Measurements from ENCODE around the gene SPATS2L. TPM values are rescaled to one million over a fixed set of nuclear protein-coding genes. Genes with fewer than 3 reads are reported as not detected.

The SPATS2L gene
- polyA plus RNA-seq, 1 of the 3 experiments (the other 2 are of a cell fraction) = 86.8 TPM

DNA sequence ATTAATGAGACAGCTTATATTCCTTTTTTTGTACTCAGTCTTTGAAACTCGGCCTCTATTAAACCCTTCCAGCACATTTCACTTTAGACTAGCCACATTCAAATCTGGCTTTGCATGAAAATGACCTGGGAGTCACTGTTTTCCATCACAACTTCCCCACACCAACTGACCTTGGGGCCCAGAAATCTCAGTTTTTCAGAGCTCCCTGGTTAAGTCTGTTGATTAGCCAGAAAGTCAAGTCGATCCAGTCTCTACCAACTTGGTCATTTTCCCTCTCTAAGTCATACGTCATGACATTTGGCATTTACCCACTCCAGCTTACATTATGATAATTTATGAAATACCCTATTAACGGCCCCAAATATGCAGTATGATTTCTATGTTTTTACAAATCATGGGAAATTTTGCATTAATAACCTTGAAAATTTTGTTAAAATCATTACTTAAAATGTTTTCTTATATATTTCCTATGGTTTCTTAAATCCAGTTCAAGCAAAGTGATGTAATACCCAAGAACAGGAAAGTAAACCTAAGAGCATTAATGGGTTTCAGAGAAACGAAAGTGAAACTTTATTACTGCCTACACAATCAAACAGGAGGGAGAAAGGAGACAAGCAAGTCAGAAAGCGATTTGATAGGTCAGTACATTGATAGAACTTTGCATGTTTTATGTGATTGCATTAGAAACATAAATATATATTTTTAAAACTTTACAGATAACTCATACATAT lies 77.1 kb downstream of the SPATS2L start:
- peak overlapping the region; percentile 22 to 43; a peak in 3 of 4 replicates for H3K27ac ChIP-seq (ENCODE audit: low read depth in 2 of 2, low read length in 1 of 2)
- H3K9me3 ChIP-seq = no peaks in the 10 kb centered on the region
- H3K27me3 ChIP-seq (ENCODE audit: insufficient read depth) = no peaks in the 10 kb centered on the region
- ChIA-PET POLR2A (no interaction called here), CTCF (no interaction called here)
- peak overlapping the region; percentile 45 for H3K4me2 ChIP-seq
- no peak for DNase-seq
- no peaks in the 10 kb centered on the region for H4K20me1 ChIP-seq (ENCODE audit: insufficient read depth)
- H3K9me2 ChIP-seq = no peaks in the 10 kb centered on the region
- H3K79me2 ChIP-seq (ENCODE audit: insufficient read depth) = peaks cover 91% of the 10 kb centered on the region
- H3K9ac ChIP-seq = 0 out of 2 replicates have a peak overlapping the region, but pooled peaks have one; percentile 15
- TF ChIP-seq MXI1 (IDR thresholded peaks at IDR 0.05; ENCODE audit: low read depth, low read length) = no peak
- TF ChIP-seq EZH2phosphoT487 (IDR thresholded peaks at IDR 0.05; ENCODE audit: borderline replicate concordance, low read depth) = no peak
- TF ChIP-seq RAD21 (IDR thresholded peaks at IDR 0.05; ENCODE audit: low read length) = no peak
- TF ChIP-seq POLR2AphosphoS5 (IDR thresholded peaks at IDR 0.05; ENCODE audit: low read depth, low read length) = no peak
- TF ChIP-seq, protein P1, sequence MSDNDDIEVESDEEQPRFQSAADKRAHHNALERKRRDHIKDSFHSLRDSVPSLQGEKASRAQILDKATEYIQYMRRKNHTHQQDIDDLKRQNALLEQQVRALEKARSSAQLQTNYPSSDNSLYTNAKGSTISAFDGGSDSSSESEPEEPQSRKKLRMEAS (IDR thresholded peaks at IDR 0.05; ENCODE audit: low read depth) = no peak
- TF ChIP-seq, protein P2, sequence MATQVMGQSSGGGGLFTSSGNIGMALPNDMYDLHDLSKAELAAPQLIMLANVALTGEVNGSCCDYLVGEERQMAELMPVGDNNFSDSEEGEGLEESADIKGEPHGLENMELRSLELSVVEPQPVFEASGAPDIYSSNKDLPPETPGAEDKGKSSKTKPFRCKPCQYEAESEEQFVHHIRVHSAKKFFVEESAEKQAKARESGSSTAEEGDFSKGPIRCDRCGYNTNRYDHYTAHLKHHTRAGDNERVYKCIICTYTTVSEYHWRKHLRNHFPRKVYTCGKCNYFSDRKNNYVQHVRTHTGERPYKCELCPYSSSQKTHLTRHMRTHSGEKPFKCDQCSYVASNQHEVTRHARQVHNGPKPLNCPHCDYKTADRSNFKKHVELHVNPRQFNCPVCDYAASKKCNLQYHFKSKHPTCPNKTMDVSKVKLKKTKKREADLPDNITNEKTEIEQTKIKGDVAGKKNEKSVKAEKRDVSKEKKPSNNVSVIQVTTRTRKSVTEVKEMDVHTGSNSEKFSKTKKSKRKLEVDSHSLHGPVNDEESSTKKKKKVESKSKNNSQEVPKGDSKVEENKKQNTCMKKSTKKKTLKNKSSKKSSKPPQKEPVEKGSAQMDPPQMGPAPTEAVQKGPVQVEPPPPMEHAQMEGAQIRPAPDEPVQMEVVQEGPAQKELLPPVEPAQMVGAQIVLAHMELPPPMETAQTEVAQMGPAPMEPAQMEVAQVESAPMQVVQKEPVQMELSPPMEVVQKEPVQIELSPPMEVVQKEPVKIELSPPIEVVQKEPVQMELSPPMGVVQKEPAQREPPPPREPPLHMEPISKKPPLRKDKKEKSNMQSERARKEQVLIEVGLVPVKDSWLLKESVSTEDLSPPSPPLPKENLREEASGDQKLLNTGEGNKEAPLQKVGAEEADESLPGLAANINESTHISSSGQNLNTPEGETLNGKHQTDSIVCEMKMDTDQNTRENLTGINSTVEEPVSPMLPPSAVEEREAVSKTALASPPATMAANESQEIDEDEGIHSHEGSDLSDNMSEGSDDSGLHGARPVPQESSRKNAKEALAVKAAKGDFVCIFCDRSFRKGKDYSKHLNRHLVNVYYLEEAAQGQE (IDR thresholded peaks at IDR 0.05; ENCODE audit: low read depth, low read length) = no peak
- no peak for TF ChIP-seq GABPA (IDR thresholded peaks at IDR 0.05; ENCODE audit: low read depth)
- TF ChIP-seq, protein P3, sequence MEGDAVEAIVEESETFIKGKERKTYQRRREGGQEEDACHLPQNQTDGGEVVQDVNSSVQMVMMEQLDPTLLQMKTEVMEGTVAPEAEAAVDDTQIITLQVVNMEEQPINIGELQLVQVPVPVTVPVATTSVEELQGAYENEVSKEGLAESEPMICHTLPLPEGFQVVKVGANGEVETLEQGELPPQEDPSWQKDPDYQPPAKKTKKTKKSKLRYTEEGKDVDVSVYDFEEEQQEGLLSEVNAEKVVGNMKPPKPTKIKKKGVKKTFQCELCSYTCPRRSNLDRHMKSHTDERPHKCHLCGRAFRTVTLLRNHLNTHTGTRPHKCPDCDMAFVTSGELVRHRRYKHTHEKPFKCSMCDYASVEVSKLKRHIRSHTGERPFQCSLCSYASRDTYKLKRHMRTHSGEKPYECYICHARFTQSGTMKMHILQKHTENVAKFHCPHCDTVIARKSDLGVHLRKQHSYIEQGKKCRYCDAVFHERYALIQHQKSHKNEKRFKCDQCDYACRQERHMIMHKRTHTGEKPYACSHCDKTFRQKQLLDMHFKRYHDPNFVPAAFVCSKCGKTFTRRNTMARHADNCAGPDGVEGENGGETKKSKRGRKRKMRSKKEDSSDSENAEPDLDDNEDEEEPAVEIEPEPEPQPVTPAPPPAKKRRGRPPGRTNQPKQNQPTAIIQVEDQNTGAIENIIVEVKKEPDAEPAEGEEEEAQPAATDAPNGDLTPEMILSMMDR (IDR thresholded peaks at IDR 0.05) = no peak
- H3K4me3 ChIP-seq (ENCODE audit: low read depth in 2 of 2, low read length in 1 of 2) = peak overlapping the region; percentile 10 to 26; a peak in 2 of 4 replicates
- 71% methylated on average over 6 of the region's 6 CpGs for WGBS (ENCODE audit: low lambda C conversion rate)
- H3K36me3 ChIP-seq (replicated peaks in 1 of 2; ENCODE audit: control insufficient read depth in 1 of 2, insufficient read depth in 2 of 2, low read length in 1 of 2) = peaks cover 0 to 4% of the 10 kb centered on the region in 2 experiments
- peaks cover 15 to 20% of the 10 kb centered on the region in 2 experiments; a peak in 3 of 4 replicates for H3K4me1 ChIP-seq (ENCODE audit: control insufficient read depth in 1 of 2, insufficient read depth in 2 of 2, low read depth in 1 of 2, low read length in 1 of 2)
- peak overlapping the region; percentile 5; the same call in 1 of the 2 replicates for H2AFZ ChIP-seq (ENCODE audit: low read depth)
- peaks cover 15% of the 10 kb centered on the region for H3F3A ChIP-seq (replicated peaks; ENCODE audit: insufficient read depth)

DNA sequence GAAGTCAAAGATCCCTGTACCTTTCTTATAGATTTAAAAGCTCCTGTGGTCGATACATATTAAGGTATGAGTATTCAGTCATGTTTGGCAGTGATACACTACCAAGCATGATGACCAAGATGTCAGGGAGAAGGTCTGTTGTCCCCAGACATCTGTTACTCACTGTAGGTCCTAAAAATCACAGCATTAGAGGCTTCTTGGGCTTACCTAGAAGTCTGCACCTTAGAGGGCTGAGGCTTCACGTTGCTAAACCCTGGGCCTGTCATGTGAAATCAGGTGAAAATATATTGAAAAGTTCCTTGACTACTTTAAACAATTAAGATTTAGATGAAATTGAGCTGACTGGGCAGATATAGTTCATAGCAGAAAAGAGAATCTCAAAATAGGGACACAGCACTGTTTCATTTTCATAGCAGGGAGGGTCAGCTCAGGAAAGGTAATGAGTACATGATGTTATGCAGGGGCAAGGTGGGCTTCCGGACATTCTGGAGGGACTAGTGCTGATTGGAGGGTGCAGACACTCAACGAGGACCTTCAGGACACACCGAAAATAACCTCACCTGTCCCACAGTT lies 78.7 kb downstream of the SPATS2L start:
- TF ChIP-seq NRF1 (IDR thresholded peaks at IDR 0.05; ENCODE audit: low read depth, low read length) = no peak
- TF ChIP-seq FOXJ3 (CRISPR knock-in tag; IDR thresholded peaks at IDR 0.05) = no peak
- TF ChIP-seq, protein P2 (IDR thresholded peaks at IDR 0.05; ENCODE audit: low read depth, low read length) = no peak
- TF ChIP-seq POLR2AphosphoS5 (IDR thresholded peaks at IDR 0.05; ENCODE audit: low read depth, low read length) = no peak
- no peak for TF ChIP-seq RAD21 (IDR thresholded peaks at IDR 0.05; ENCODE audit: low read length)
- no peak for TF ChIP-seq RFX5 (IDR thresholded peaks at IDR 0.05; ENCODE audit: low read length)
- Histone ChIP-seq H3K4me3 (ENCODE audit: low read depth in 2 of 2, low read length in 1 of 2) (no peak overlapping the region), H3K4me1 (ENCODE audit: control insufficient read depth in 1 of 2, insufficient read depth in 2 of 2, low read depth in 1 of 2, low read length in 1 of 2) (peaks cover 6 to 7% of the 10 kb centered on the region in 2 experiments; a peak in 3 of 4 replicates), H3K9me3 (no peaks in the 10 kb centered on the region), H3K27me3 (ENCODE audit: insufficient read depth) (no peaks in the 10 kb centered on the region), H3K79me2 (ENCODE audit: insufficient read depth) (peaks cover 82% of the 10 kb centered on the region), H3K9me2 (no peaks in the 10 kb centered on the region), H3K4me2 (no peak overlapping the region), H3F3A (replicated peaks; ENCODE audit: insufficient read depth) (peaks cover 9% of the 10 kb centered on the region), H2AFZ (ENCODE audit: low read depth) (no peak overlapping the region), H3K36me3 (replicated peaks in 1 of 2; ENCODE audit: control insufficient read depth in 1 of 2, insufficient read depth in 2 of 2, low read length in 1 of 2) (peaks cover 11 to 19% of the 10 kb centered on the region in 2 experiments), H3K27ac (ENCODE audit: low read depth in 2 of 2, low read length in 1 of 2) (no peak overlapping the region), H4K20me1 (ENCODE audit: insufficient read depth) (no peaks in the 10 kb centered on the region), H3K9ac (no peak overlapping the region)
- 95% methylated on average over 5 of the region's 5 CpGs for WGBS (ENCODE audit: low lambda C conversion rate)
- POLR2A ChIA-PET = no interaction called here
- CTCF ChIA-PET = no interaction called here
- no peak for DNase-seq
